RWPE2 (cell line): ENCODE results near the gene MRPL4.
"Not testable (repeated sequence)": the region's sequence is repeated elsewhere in the genome, so short reads cannot be mapped to it uniquely, and the experiment has no call there.

ENCODE experiments used
- ATAC-seq: fragments of 200-7000 bp; cut with Tn5 transposase; 3 replicates; pipeline ENCODE4 v1.9.1; 2021; ENCODE audit warnings: low read depth
- DNase-seq: peaks from one replicate; pipeline ENCODE4 v3.0.0-alpha.2; 2020; ENCODE audit warnings: low spot score
- H3K27ac ChIP-seq: fragments of 450-650 bp; 2 replicates; pipeline ENCODE4 v1.5.1; 2017; ENCODE audit warnings: mild to moderate bottlenecking; ENCODE audit not compliant: poor library complexity, severe bottlenecking
- H3K27me3 ChIP-seq: fragments of 250-450 bp; sonication (Bioruptor Pico); 2 replicates; pipeline ENCODE4 v1.5.1; 2021; ENCODE audit warnings: mild to moderate bottlenecking, moderate library complexity; ENCODE audit not compliant: insufficient read depth, poor library complexity, severe bottlenecking
- H3K36me3 ChIP-seq: fragments of 250-450 bp; sonication (Bioruptor Pico); 2 replicates; pipeline ENCODE4 v1.5.1; 2020; ENCODE audit warnings: low read depth, mild to moderate bottlenecking, moderate library complexity
- H3K4me1 ChIP-seq: fragments of 250-450 bp; sonication (Bioruptor Pico); 2 replicates; pipeline ENCODE4 v1.5.1; 2021; ENCODE audit warnings: mild to moderate bottlenecking, moderate library complexity; ENCODE audit not compliant: insufficient read depth, poor library complexity, severe bottlenecking
- H3K4me3 ChIP-seq: fragments of 250-450 bp; sonication (Bioruptor Pico); 2 replicates; pipeline ENCODE4 v1.5.1; 2021; ENCODE audit warnings: mild to moderate bottlenecking, moderate library complexity; ENCODE audit not compliant: severe bottlenecking
- H3K9me3 ChIP-seq: fragments of 250-450 bp; sonication (Bioruptor Pico); 2 replicates; pipeline ENCODE4 v1.5.1; 2021; ENCODE audit warnings: mild to moderate bottlenecking, moderate library complexity; ENCODE audit not compliant: severe bottlenecking
- CTCF ChIP-seq: fragments of 450-650 bp; IDR thresholded peaks from one replicate; pipeline ENCODE4 v1.5.1; 2017; ENCODE audit warnings: mild to moderate bottlenecking, moderate library complexity; ENCODE audit not compliant: poor library complexity, severe bottlenecking

MRPL4 gene

GRCh38 chr19:10274589-10274988 is 22.6 kb downstream of the MRPL4 start:
- TF ChIP-seq CTCF = no peak
- no peaks in the 10 kb centered on the region for H3K36me3 ChIP-seq
- ATAC-seq (no peak), DNase-seq (no peak)
- no peak overlapping the region for H3K27ac ChIP-seq
- no peaks in the 10 kb centered on the region for H3K9me3 ChIP-seq
- peaks cover 11% of the 10 kb centered on the region for H3K27me3 ChIP-seq
- H3K4me3 ChIP-seq = no peak overlapping the region
- no peaks in the 10 kb centered on the region for H3K4me1 ChIP-seq

- ATAC-seq (no peak), DNase-seq (no peak)
- no peak for TF ChIP-seq CTCF
- H3K27ac ChIP-seq = no peak overlapping the region
- H3K4me3 ChIP-seq = no peak overlapping the region
- no peaks in the 10 kb centered on the region for H3K27me3 ChIP-seq
- H3K4me1 ChIP-seq = peaks cover 2% of the 10 kb centered on the region
- no peaks in the 10 kb centered on the region for H3K36me3 ChIP-seq
- no peaks in the 10 kb centered on the region for H3K9me3 ChIP-seq
Observed at GRCh38 chr19:10277795-10278589, 26.0 kb downstream of the MRPL4 start.

GRCh38 chr19:10278935-10279334 is 26.9 kb downstream of the MRPL4 start:
- H3K36me3 ChIP-seq = no peaks in the 10 kb centered on the region
- DNase-seq (no peak), ATAC-seq (no peak)
- H3K27ac ChIP-seq = no peak overlapping the region
- H3K9me3 ChIP-seq = no peaks in the 10 kb centered on the region
- H3K4me1 ChIP-seq = peaks cover 9% of the 10 kb centered on the region
- H3K27me3 ChIP-seq = no peaks in the 10 kb centered on the region
- no peak for TF ChIP-seq CTCF
- no peak overlapping the region for H3K4me3 ChIP-seq

GRCh38 chr19:10279737-10280442 is 27.9 kb downstream of the MRPL4 start:
- no peak overlapping the region for H3K27ac ChIP-seq
- ATAC-seq (no peak), DNase-seq (no peak)
- H3K4me1 ChIP-seq = peaks cover 9% of the 10 kb centered on the region
- TF ChIP-seq CTCF = no peak
- no peaks in the 10 kb centered on the region for H3K9me3 ChIP-seq
- no peaks in the 10 kb centered on the region for H3K36me3 ChIP-seq
- H3K4me3 ChIP-seq = no peak overlapping the region
- no peaks in the 10 kb centered on the region for H3K27me3 ChIP-seq

GRCh38 chr19:10282043-10282442 is 30.0 kb downstream of the MRPL4 start:
- not testable (repeated sequence) for H3K9me3 ChIP-seq, H3K4me3 ChIP-seq, ATAC-seq, H3K27ac ChIP-seq, H3K36me3 ChIP-seq, DNase-seq, H3K27me3 ChIP-seq
- peaks cover 20% of the 10 kb centered on the region for H3K4me1 ChIP-seq
